HepG2 (cell line): ENCODE measurements around the gene KIFAP3. TPM values are rescaled to one million over a fixed set of nuclear protein-coding genes. Genes with fewer than 3 reads are reported as not detected.
A peak's percentile ranks its signal among the peaks of the same experiment; 100 is the strongest.

ENCODE experiments used
- CENPX ChIP-seq: sonication (generic); formaldehyde crosslinking; IDR thresholded peaks from 2 replicates; pipeline ENCODE4 v1.9.0; 2021; ENCODE audit warnings: mild to moderate bottlenecking, missing genetic modification reagents, moderate library complexity
- CHD4 ChIP-seq: fragments of 200-600 bp; sonication (generic); IDR thresholded peaks from 2 replicates; pipeline ENCODE4 v1.7.0; 2017; ENCODE audit warnings: mild to moderate bottlenecking, low read length, borderline replicate concordance
- GABPB1 ChIP-seq: IDR thresholded peaks from 2 replicates; pipeline ENCODE4 v1.6.1; 2016; ENCODE audit warnings: mild to moderate bottlenecking, missing genetic modification reagents, moderate library complexity, missing compliant biosample characterization
- HDAC1 ChIP-seq: sonication (generic); formaldehyde crosslinking; IDR thresholded peaks from 2 replicates; pipeline ENCODE4 v1.5.1; 2020; ENCODE audit warnings: mild to moderate bottlenecking, missing genetic modification reagents
- MTA3 ChIP-seq: sonication (generic); formaldehyde crosslinking; IDR thresholded peaks from 2 replicates; pipeline ENCODE4 v1.4.0; 2020; ENCODE audit warnings: missing genetic modification reagents
- NFKB2 ChIP-seq: sonication (generic); formaldehyde crosslinking; IDR thresholded peaks from 2 replicates; pipeline ENCODE4 v1.4.0; 2020; ENCODE audit warnings: missing genetic modification reagents, borderline replicate concordance
- PRPF4 ChIP-seq: fragments of 200-400 bp; formaldehyde crosslinking; IDR thresholded peaks from 2 replicates; pipeline ENCODE4 v1.6.1; 2016; ENCODE audit warnings: low read length, low read depth; ENCODE audit not compliant: poor library complexity, severe bottlenecking
- SMYD3 ChIP-seq: sonication (generic); formaldehyde crosslinking; IDR thresholded peaks from 2 replicates; pipeline ENCODE4 v1.8.1; 2023; ENCODE audit warnings: mild to moderate bottlenecking, missing genetic modification reagents
- TCF7 ChIP-seq: sonication (generic); IDR thresholded peaks from 2 replicates; pipeline ENCODE4 v1.6.1; 2016; ENCODE audit warnings: antibody characterized with exemption, low read depth
- TEAD3 ChIP-seq: optimal IDR thresholded peaks from 2 replicates; pipeline ENCODE3; 2016; ENCODE audit warnings: borderline replicate concordance
- ZBTB40 ChIP-seq, 2 experiments: fragments of 450-650 bp in 1 of 2; sonication (generic) in 1 of 2; formaldehyde crosslinking in 1 of 2; IDR thresholded peaks; 2 replicates each; pipeline versions ENCODE4 v1.6.1 to v1.8.0; 2016 to 2022; ENCODE audit warnings: antibody characterized with exemption in 1 of 2, mild to moderate bottlenecking in 1 of 2, missing genetic modification reagents in 1 of 2
- ZNF430 ChIP-seq: sonication (generic); formaldehyde crosslinking; IDR thresholded peaks from 2 replicates; pipeline ENCODE4 v1.9.0; 2021; ENCODE audit warnings: mild to moderate bottlenecking, missing genetic modification reagents
- ZNF510 ChIP-seq: sonication (generic); formaldehyde crosslinking; IDR thresholded peaks from 2 replicates; pipeline ENCODE4 v1.4.0; 2020; ENCODE audit warnings: low read depth, mild to moderate bottlenecking, missing genetic modification reagents
- ZNF891 ChIP-seq: sonication (generic); formaldehyde crosslinking; IDR thresholded peaks from 2 replicates; pipeline ENCODE4 v1.5.0; 2020; ENCODE audit warnings: mild to moderate bottlenecking, missing genetic modification reagents
- polyA plus RNA-seq, 8 experiments: library from polyadenylated mRNA; depleted of rRNA in 3 of 8; stranded (reverse) in 7 of 8; unstranded in 1 of 8; fragments of >200 nt; fragmentation: Illumina TruSeq in 4 of 8; extraction: Trizol in 4 of 8; gene quantifications; 2 replicates each; pipeline versions ENCODE4 v1.2.1 to v1.2.3, GENCODE V29; 2011 to 2016; ENCODE audit warnings: low read depth in 4 of 8, missing spikeins in 1 of 8, mixed read lengths in 1 of 8; ENCODE audit not compliant: insufficient read depth in 1 of 8
- total RNA-seq, 5 experiments: library from RNA; depleted of rRNA; stranded (reverse); fragments of >200 nt; fragmentation: Illumina TruSeq; extraction: Trizol; gene quantifications; 2 replicates each; pipeline ENCODE4 v1.2.3, GENCODE V29; 2016; ENCODE audit warnings: low read depth in 1 of 5
- TF ChIP-seq, protein P1 (sequence below): IDR thresholded peaks from 2 replicates; pipeline ENCODE4 v1.6.1; 2016; ENCODE audit warnings: missing genetic modification reagents, missing compliant biosample characterization
- TF ChIP-seq, protein P2 (sequence below): sonication (generic); formaldehyde crosslinking; IDR thresholded peaks from 2 replicates; pipeline ENCODE4 v1.8.0; 2022; ENCODE audit warnings: mild to moderate bottlenecking, missing genetic modification reagents, borderline replicate concordance
- TF ChIP-seq, protein P3 (sequence below): fragments of 450-650 bp; IDR thresholded peaks from 2 replicates; pipeline ENCODE4 v1.6.1; 2016

Gene KIFAP3
- total and polyA plus RNA-seq, 2 of the 13 experiments (the other 11 are each of a cell fraction or from before 2014, with no cell fraction given): 3.4 to 10.0 TPM

DNA sequence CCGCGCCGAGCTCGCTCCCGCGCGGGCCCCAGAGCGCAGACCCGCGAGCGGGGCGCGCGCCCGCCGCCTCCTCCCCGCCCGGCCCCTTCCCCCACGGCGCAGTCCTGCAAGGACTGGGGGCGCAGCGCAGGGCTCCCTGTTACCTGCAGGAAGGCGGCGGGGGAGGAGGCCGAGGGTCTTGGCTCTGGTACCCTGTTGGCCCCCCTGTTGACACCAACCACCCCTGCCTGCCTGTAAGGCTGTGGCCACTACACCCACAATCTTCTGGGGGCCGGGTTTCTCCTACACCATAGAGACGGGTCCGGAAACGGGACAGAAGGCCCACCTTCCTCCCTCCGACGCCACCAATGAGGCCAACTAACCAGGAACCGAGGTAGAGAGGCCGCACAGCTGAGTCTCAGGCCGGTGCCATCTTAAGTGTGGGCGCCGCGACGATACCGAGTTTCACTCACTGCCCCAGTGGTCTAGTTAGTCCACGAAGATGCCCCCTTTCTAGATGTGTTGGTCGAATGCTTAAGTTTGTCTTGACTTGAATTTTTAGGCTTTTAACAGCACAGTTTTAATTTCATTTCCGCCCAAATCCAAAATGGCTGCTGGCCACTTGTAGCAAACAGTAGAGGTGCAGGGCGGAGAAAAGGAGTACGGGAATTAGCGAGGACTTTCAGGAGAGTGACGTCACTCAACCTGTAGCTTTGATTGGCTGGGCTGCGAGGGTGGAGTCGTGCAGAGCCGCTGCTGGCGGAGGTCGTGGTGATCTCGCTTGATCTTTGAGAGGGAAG is 180.7 kb downstream of the KIFAP3 start, which contains the start of gene SCYL3 (continued):
- TF ChIP-seq ZBTB40 (IDR thresholded peaks at IDR 0.05): no peak
- TF ChIP-seq ZBTB40 (CRISPR knock-in tag; IDR thresholded peaks at IDR 0.05): no peak; the same call in 1 of the 2 replicates
- TF ChIP-seq SMYD3 (CRISPR knock-in tag): no peak
- no peak for TF ChIP-seq CENPX (CRISPR knock-in tag)
- no peak for TF ChIP-seq CHD4
- no peak for TF ChIP-seq TCF7
- TF ChIP-seq ZNF510 (CRISPR knock-in tag): no peak
- no peak for TF ChIP-seq MTA3
- peak; percentile 96 for TF ChIP-seq GABPB1 (CRISPR knock-in tag)
- TF ChIP-seq, protein P1, sequence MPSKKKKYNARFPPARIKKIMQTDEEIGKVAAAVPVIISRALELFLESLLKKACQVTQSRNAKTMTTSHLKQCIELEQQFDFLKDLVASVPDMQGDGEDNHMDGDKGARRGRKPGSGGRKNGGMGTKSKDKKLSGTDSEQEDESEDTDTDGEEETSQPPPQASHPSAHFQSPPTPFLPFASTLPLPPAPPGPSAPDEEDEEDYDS (CRISPR knock-in tag): no peak; the same call in 1 of the 2 replicates
- TF ChIP-seq, protein P2, sequence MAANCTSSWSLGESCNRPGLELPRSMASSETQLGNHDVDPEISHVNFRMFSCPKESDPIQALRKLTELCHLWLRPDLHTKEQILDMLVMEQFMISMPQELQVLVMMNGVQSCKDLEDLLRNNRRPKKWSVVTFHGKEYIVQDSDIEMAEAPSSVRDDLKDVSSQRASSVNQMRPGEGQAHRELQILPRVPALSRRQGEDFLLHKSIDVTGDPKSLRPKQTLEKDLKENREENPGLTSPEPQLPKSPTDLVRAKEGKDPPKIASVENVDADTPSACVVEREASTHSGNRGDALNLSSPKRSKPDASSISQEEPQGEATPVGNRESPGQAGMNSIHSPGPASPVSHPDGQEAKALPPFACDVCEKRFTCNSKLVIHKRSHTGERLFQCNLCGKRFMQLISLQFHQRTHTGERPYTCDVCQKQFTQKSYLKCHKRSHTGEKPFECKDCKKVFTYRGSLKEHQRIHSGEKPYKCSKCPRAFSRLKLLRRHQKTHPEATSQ (CRISPR knock-in tag): no peak; the same call in 1 of the 2 replicates
- no peak for TF ChIP-seq ZNF891
- no peak for TF ChIP-seq NFKB2 (CRISPR knock-in tag)
- TF ChIP-seq TEAD3: peak; percentile 59
- TF ChIP-seq PRPF4: no peak
- TF ChIP-seq, protein P3, sequence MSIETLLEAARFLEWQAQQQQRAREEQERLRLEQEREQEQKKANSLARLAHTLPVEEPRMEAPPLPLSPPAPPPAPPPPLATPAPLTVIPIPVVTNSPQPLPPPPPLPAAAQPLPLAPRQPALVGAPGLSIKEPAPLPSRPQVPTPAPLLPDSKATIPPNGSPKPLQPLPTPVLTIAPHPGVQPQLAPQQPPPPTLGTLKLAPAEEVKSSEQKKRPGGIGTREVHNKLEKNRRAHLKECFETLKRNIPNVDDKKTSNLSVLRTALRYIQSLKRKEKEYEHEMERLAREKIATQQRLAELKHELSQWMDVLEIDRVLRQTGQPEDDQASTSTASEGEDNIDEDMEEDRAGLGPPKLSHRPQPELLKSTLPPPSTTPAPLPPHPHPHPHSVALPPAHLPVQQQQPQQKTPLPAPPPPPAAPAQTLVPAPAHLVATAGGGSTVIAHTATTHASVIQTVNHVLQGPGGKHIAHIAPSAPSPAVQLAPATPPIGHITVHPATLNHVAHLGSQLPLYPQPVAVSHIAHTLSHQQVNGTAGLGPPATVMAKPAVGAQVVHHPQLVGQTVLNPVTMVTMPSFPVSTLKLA: no peak
- peak; percentile 70 for TF ChIP-seq HDAC1 (CRISPR knock-in tag)
- TF ChIP-seq ZNF430 (CRISPR knock-in tag): no peak; the same call in 1 of the 2 replicates
